GM12891 (cell line): ENCODE data around the gene ZNF213.

Experiments used
- DNase-seq: peaks from one replicate; pipeline ENCODE4 v3.0.0; 2011; ENCODE audit warnings: low spot score; ENCODE audit not compliant: insufficient read length
- FAIRE-seq: peaks from 2 replicates; lab custom pipeline; 2011; peaks lifted over from hg19 to GRCh38; lab: Jason Lieb, UNC
- PAX5 ChIP-seq: IDR thresholded peaks from 2 replicates; pipeline ENCODE4 v1.6.1; 2011; ENCODE audit warnings: low read length, moderate library complexity, mild to moderate bottlenecking; ENCODE audit not compliant: insufficient read depth, severe bottlenecking
- POLR2A ChIP-seq: IDR thresholded peaks from 2 replicates; pipeline ENCODE4 v1.6.1; 2011; ENCODE audit warnings: low read depth, low read length, control low read depth
- POLR2AphosphoS5 ChIP-seq: IDR thresholded peaks from 2 replicates; pipeline ENCODE4 v1.6.1; 2011; ENCODE audit warnings: low read depth, low read length, control low read depth
- POU2F2 ChIP-seq: IDR thresholded peaks from 2 replicates; pipeline ENCODE4 v1.6.1; 2011; ENCODE audit warnings: low read depth, mild to moderate bottlenecking, control low read depth, low read length, moderate library complexity
- SPI1 ChIP-seq: IDR thresholded peaks from 2 replicates; pipeline ENCODE4 v1.6.1; 2011; ENCODE audit warnings: low read depth, low read length, control low read depth
- TAF1 ChIP-seq: IDR thresholded peaks from 2 replicates; pipeline ENCODE4 v1.6.1; 2011; ENCODE audit warnings: low read depth, low read length, control low read depth

Gene ZNF213

GRCh38 chr16:3101018-3101840 is 33.6 kb upstream of the ZNF213 start:
- FAIRE-seq (peak; percentile 84), DNase-seq (peak; percentile 64)
- no peak for TF ChIP-seq POLR2A
- no peak for TF ChIP-seq TAF1
- TF ChIP-seq POU2F2 = no peak
- TF ChIP-seq PAX5 = no peak
- TF ChIP-seq POLR2AphosphoS5 = no peak
- TF ChIP-seq SPI1 = no peak

- DNase-seq (no peak), FAIRE-seq (no peak)
- TF ChIP-seq SPI1 = no peak
- TF ChIP-seq POLR2AphosphoS5 = no peak
- no peak for TF ChIP-seq POU2F2
- no peak for TF ChIP-seq TAF1
- TF ChIP-seq POLR2A = no peak
- TF ChIP-seq PAX5 = no peak
These were observed 32.9 kb upstream of the ZNF213 start for GRCh38 chr16:3101841-3102470.

GRCh38 chr16:3106205-3106928 is 28.5 kb upstream of the ZNF213 start:
- FAIRE-seq = peak; percentile 77
- TF ChIP-seq SPI1 (no peak), PAX5 (peak; percentile 24), TAF1 (peak; percentile 69), POLR2AphosphoS5 (peak; percentile 58; the same call in 1 of the 2 replicates), POLR2A (peak; percentile 70)
- DNase-seq = peak; percentile 99

- no peak for FAIRE-seq
- no peak for TF ChIP-seq PAX5
- DNase-seq = no peak
These were observed 22.6 kb upstream of the ZNF213 start, which contains the start of gene ZNF205 for GRCh38 chr16:3112058-3112880. Gene ZNF205, plus strand, starts transcription at chr16:3112586. Its CDS starts 845 bp downstream, at chr16:3113431.

- DNase-seq = no peak
- TF ChIP-seq POU2F2 = no peak
- no peak for TF ChIP-seq SPI1
- no peak for TF ChIP-seq POLR2A
- no peak for TF ChIP-seq POLR2AphosphoS5
- no peak for TF ChIP-seq TAF1
- TF ChIP-seq PAX5 = no peak
- FAIRE-seq = no peak
These were observed 21.8 kb upstream of the ZNF213 start for GRCh38 chr16:3112881-3113574.

GRCh38 chr16:3113765-3114479 is 20.9 kb upstream of the ZNF213 start:
- FAIRE-seq (no peak), DNase-seq (no peak)
- TF ChIP-seq POLR2AphosphoS5 (no peak), PAX5 (no peak), SPI1 (no peak), TAF1 (no peak), POLR2A (no peak), POU2F2 (no peak)

- FAIRE-seq = no peak
- TF ChIP-seq POU2F2 (no peak), POLR2A (no peak), PAX5 (no peak), SPI1 (no peak), POLR2AphosphoS5 (no peak), TAF1 (no peak)
- no peak for DNase-seq
These were observed 19.8 kb upstream of the ZNF213 start for GRCh38 chr16:3115003-3115402.

GRCh38 chr16:3115561-3115960 is 19.3 kb upstream of the ZNF213 start:
- DNase-seq (no peak), FAIRE-seq (no peak)
- TF ChIP-seq SPI1 = no peak
- no peak for TF ChIP-seq POU2F2
- no peak for TF ChIP-seq POLR2A
- TF ChIP-seq POLR2AphosphoS5 = no peak
- no peak for TF ChIP-seq PAX5
- no peak for TF ChIP-seq TAF1

GRCh38 chr16:3118204-3118790 is 16.5 kb upstream of the ZNF213 start:
- no peak for DNase-seq
- TF ChIP-seq POLR2AphosphoS5 (no peak), TAF1 (no peak), POU2F2 (no peak), POLR2A (no peak), SPI1 (no peak), PAX5 (no peak)
- no peak for FAIRE-seq
